Colonic mucosa (tissue), 4 donors: Measurements from ENCODE around the gene PARL. TPM values are rescaled to one million over a fixed set of nuclear protein-coding genes. Genes with fewer than 3 reads are reported as not detected.

Experiments used
- DNase-seq: peaks from one replicate; pipeline ENCODE4 v3.0.0-alpha.2; 2020
- H3K27ac ChIP-seq: fragments of 200-600 bp; one replicate; pipeline ENCODE4 v1.8.0; 2021
- H3K27me3 ChIP-seq: fragments of 200-600 bp; one replicate; pipeline ENCODE4 v1.8.0; 2021
- H3K36me3 ChIP-seq: fragments of 200-600 bp; one replicate; pipeline ENCODE4 v1.8.0; 2021
- H3K4me1 ChIP-seq: fragments of 200-600 bp; one replicate; pipeline ENCODE4 v1.8.0; 2021; ENCODE audit warnings: mild to moderate bottlenecking
- H3K4me3 ChIP-seq: fragments of 200-600 bp; one replicate; pipeline ENCODE4 v1.8.0; 2021
- H3K9ac ChIP-seq, 2 donors: one replicate each; pipeline ENCODE4 v1.7.0; 2013; ENCODE audit warnings: control low read depth in 2 of 2, low read depth in 2 of 2, low read length in 2 of 2
- H3K9me3 ChIP-seq: fragments of 200-600 bp; one replicate; pipeline ENCODE4 v1.8.0; 2021
- CTCF ChIP-seq: fragments of 200-600 bp; IDR thresholded peaks from one replicate; pipeline ENCODE4 v1.8.0; 2022; ENCODE audit warnings: antibody characterized with exemption, mild to moderate bottlenecking
- intact Hi-C: fragments of 100-400 bp; cut with DNase I; formaldehyde crosslinking; loops from one replicate; pipeline ENCODE4 v1.14.1; 2022
- total RNA-seq, 2 donors: library from RNA; stranded (reverse); fragmentation: NEBNext Ultra II Directional in 1 of 2; extraction: Animal tissue kit (Norgen Biotek cat#: 25700) in 1 of 2; gene quantifications; one replicate each; pipeline ENCODE4 v1.2.1, GENCODE V29; 2021
- donor health status: healthy.
- donor health status: DM: no; HTN: no; CAD: no.
- donor health status: DM: no; HTN: no; CAD: no.

The PARL gene
- total RNA-seq, 2 donors from 2014 or later, result 64.8 to 67.9 TPM

DNA sequence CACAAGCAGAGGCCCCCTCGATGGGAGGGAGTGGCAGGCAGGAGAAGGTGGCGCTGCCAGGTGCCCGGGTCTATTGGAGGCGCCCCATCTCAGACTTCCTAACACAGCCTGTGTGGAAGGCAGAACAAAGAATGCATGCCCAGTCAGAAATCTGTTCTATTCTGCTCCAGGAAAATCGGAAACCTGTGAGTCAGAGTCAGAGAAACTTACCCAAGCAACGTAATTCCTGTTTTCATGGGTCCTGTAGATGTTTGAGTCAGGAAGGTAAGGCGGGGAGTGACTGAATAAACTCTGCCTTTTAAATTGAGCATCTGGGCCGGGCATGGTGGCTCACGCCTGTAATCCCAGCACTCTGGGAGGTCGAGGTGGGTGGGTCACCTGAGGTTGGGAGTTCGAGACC, 73.0 kb downstream of the PARL start:
- peaks cover 9% of the 10 kb centered on the region for H3K36me3 ChIP-seq
- no peak overlapping the region for H3K27ac ChIP-seq
- no peak for TF ChIP-seq CTCF

DNA sequence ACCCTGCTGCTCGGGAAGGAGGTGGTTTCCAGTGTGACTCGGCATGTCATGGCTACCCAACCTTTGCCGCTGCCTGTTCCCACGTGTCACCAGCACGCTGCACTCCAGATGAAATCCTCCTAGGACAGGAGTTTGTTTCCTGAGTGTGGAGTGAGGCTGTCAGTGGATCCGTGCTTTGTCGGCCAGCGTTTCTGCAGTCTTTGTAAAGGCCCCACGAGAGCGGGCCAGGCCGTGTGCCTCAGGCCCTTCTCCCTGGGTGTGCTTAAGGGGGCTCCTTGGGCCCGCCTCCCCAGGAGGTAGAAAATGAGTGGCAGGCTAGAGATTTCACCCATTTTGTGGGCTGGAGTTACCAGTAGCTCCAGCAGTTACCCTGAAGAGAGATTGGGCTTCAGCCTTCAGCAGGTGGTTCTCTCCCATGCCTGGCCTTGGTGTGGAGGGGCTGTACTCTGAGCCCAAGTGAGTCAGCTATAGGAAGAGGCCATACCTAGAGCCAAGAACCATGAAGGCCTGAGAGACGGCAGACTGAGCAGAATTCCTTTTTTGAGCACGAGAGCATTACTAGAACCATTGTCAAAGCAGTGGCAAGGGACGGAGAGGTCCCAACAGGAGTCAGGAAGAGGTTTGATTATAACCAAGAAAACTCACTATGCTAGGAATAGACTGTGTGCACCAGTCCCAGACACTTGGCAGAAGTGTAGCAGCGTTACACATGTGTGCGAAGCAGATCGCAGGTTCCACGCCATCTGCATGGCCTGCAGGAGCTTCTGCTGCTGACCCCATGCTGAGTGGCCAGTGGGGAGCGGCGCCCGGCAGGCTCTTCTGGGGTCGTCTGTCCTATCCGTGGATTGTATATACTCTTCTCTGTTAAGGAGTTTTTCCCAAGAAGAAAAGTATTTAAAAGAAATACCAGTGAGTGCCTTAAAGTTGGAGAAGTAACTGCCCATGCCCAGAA, 73.8 kb downstream of the PARL start:
- Histone ChIP-seq H3K27ac (no peak overlapping the region), H3K36me3 (peaks cover 9% of the 10 kb centered on the region), H3K9ac (no peak overlapping the region), H3K27me3 (no peaks in the 10 kb centered on the region), H3K9me3 (no peaks in the 10 kb centered on the region), H3K4me3 (no peak overlapping the region), H3K4me1 (no peaks in the 10 kb centered on the region)
- no peak for DNase-seq
- TF ChIP-seq CTCF, result no peak
- intact Hi-C loops, result no loop called here

More for the DNA sequence above, 73.0 kb downstream of the PARL start:
- no peak overlapping the region for H3K9ac ChIP-seq
- intact Hi-C loops, result no loop called here
- H3K9me3 ChIP-seq, result no peaks in the 10 kb centered on the region
- H3K4me1 ChIP-seq, result no peaks in the 10 kb centered on the region
- no peaks in the 10 kb centered on the region for H3K27me3 ChIP-seq
- no peak overlapping the region for H3K4me3 ChIP-seq
- no peak for DNase-seq

DNA sequence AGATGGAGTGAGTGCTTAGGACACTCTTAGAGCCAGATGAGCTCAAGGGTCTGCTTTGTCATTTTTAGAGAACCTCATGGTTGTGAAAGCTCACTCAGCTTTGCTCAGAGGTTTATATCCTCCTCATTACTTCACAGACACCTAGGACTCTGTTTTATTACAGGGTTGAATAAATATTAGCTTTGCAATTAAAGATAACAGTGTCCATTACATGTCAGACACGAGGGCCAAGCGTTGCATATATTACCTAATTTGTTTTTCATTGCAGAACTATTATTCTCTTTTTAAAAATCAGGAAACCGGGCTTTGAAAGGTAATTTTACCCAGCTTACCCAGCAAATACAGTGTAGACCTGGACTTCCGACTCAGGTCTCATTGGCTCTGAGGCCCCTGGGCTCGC, 75.4 kb downstream of the PARL start:
- TF ChIP-seq CTCF, result no peak
- H3K4me1 ChIP-seq, result no peaks in the 10 kb centered on the region
- DNase-seq, result no peak
- no peak overlapping the region for H3K4me3 ChIP-seq
- no peak overlapping the region for H3K9ac ChIP-seq
- intact Hi-C loops, result no loop called here
- no peaks in the 10 kb centered on the region for H3K9me3 ChIP-seq
- H3K27me3 ChIP-seq, result no peaks in the 10 kb centered on the region
- H3K36me3 ChIP-seq, result peaks cover 9% of the 10 kb centered on the region
- no peak overlapping the region for H3K27ac ChIP-seq

GRCh38 chr3:183808355-183808754, 76.3 kb downstream of the PARL start:
- Histone ChIP-seq H3K4me3 (no peak overlapping the region), H3K27ac (no peak overlapping the region), H3K9me3 (no peaks in the 10 kb centered on the region), H3K9ac (no peak overlapping the region), H3K27me3 (no peaks in the 10 kb centered on the region), H3K36me3 (peaks cover 9% of the 10 kb centered on the region), H3K4me1 (no peaks in the 10 kb centered on the region)
- intact Hi-C loops, result no loop called here
- no peak for DNase-seq
- TF ChIP-seq CTCF, result no peak

- Histone ChIP-seq H3K9ac (no peak overlapping the region), H3K27me3 (no peaks in the 10 kb centered on the region), H3K27ac (no peak overlapping the region), H3K4me3 (no peak overlapping the region), H3K4me1 (no peaks in the 10 kb centered on the region), H3K36me3 (peaks cover 9% of the 10 kb centered on the region), H3K9me3 (no peaks in the 10 kb centered on the region)
- DNase-seq, result no peak
- intact Hi-C loops, result no loop called here
- TF ChIP-seq CTCF, result no peak
Measured at GRCh38 chr3:183807881-183808280, 76.8 kb downstream of the PARL start.
